ENCODE data around the gene RMDN3. TPM values are rescaled to one million over a fixed set of nuclear protein-coding genes. Genes with fewer than 3 reads are reported as not detected.

RMDN3 gene
- total and polyA plus RNA-seq, 7 donors = 7.9 to 32.7 (median 21.4) TPM

Small RNA genes lying within 50 kb of the gene (small RNA-seq; reads per million reads assigned to genes)
- gene SUMO2P15 = 0 reads per million in 3 donors

Other genes starting within 250 kb of the RMDN3 start
- gene CCDC32, start 190.2 kb downstream of the RMDN3 start, total RNA-seq = 10 to 100 TPM; 21.4 to 55.3 (median 40.5) TPM
- gene CCDC32, start 190.2 kb downstream of the RMDN3 start, polyA plus RNA-seq = 10 to 100 TPM; 28.8 to 43.0 (median 31.0) TPM
- 10 to 100 TPM in 2 of 4 donors, 1 to 10 TPM in 2; 8.3 to 13.3 (median 10.0) TPM for gene RPUSD2, start 186.0 kb downstream of the RMDN3 start, total RNA-seq
- gene RPUSD2, start 186.0 kb downstream of the RMDN3 start, polyA plus RNA-seq = 10 to 100 TPM in 1 of 3 donors, 1 to 10 TPM in 2; 4.6 to 10.8 (median 6.0) TPM
- under 1 TPM in 3 of 4 donors, not detected in 1; 0.36 to 0.83 (median 0.68) TPM for gene KNL1, start 161.0 kb downstream of the RMDN3 start, total RNA-seq
- gene KNL1, start 161.0 kb downstream of the RMDN3 start, polyA plus RNA-seq = 1 to 10 TPM in 1 of 3 donors, under 1 TPM in 2; under 0.01 to 5.9 (median 0.46) TPM
- 1 to 10 TPM in 2 of 4 donors, not detected in 2; 1.1 to 1.5 TPM for gene RAD51, start 60.1 kb downstream of the RMDN3 start, total RNA-seq
- gene RAD51, start 60.1 kb downstream of the RMDN3 start, polyA plus RNA-seq = 1 to 10 TPM; 4.2 to 9.8 (median 4.2) TPM
- 10 to 100 TPM in 3 of 4 donors, 1 to 10 TPM in 1; 2.2 to 27.8 (median 15.8) TPM for gene GCHFR, start 8.8 kb upstream of the RMDN3 start, total RNA-seq
- gene GCHFR, start 8.8 kb upstream of the RMDN3 start, polyA plus RNA-seq = 10 to 100 TPM; 45.0 to 71.7 (median 54.6) TPM
- under 1 TPM in 3 of 4 donors, not detected in 1; 0.28 to 0.71 (median 0.66) TPM for gene C15orf62, start 14.7 kb upstream of the RMDN3 start, total RNA-seq
- gene C15orf62, start 14.7 kb upstream of the RMDN3 start, polyA plus RNA-seq = 1 to 10 TPM in 1 of 3 donors, not detected in 2; 1.1 TPM
- gene ZFYVE19, start 51.8 kb upstream of the RMDN3 start, total RNA-seq = 10 to 100 TPM; 17.5 to 49.6 (median 29.9) TPM
- 10 to 100 TPM; 14.4 to 32.4 (median 28.7) TPM for gene ZFYVE19, start 51.8 kb upstream of the RMDN3 start, polyA plus RNA-seq
- gene DNAJC17, start 52.2 kb upstream of the RMDN3 start, total RNA-seq = 10 to 100 TPM in 2 of 4 donors, 1 to 10 TPM in 2; 9.1 to 25.8 (median 12.8) TPM
- gene DNAJC17, start 52.2 kb upstream of the RMDN3 start, polyA plus RNA-seq = 10 to 100 TPM; 46.5 to 56.4 (median 46.8) TPM
- not detected for gene PPP1R14D, start 73.5 kb upstream of the RMDN3 start, total RNA-seq
- 100 to 1,000 TPM; 211 to 395 (median 212) TPM for gene PPP1R14D, start 73.5 kb upstream of the RMDN3 start, polyA plus RNA-seq
- gene SPINT1, start 88.8 kb upstream of the RMDN3 start, total RNA-seq = 1 to 10 TPM; 1.1 to 3.8 (median 1.9) TPM
- 100 to 1,000 TPM in 1 of 3 donors, 10 to 100 TPM in 2; 52.5 to 146 (median 56.5) TPM for gene SPINT1, start 88.8 kb upstream of the RMDN3 start, polyA plus RNA-seq
- not detected for gene RHOV, start 119.0 kb upstream of the RMDN3 start, total RNA-seq
- 1 to 10 TPM; 4.8 to 8.1 (median 5.2) TPM for gene RHOV, start 119.0 kb upstream of the RMDN3 start, polyA plus RNA-seq
- gene VPS18, start 139.2 kb upstream of the RMDN3 start, total RNA-seq = 10 to 100 TPM; 17.4 to 19.6 (median 19.0) TPM
- gene VPS18, start 139.2 kb upstream of the RMDN3 start, polyA plus RNA-seq = 10 to 100 TPM in 1 of 3 donors, 1 to 10 TPM in 2; 4.8 to 15.1 (median 6.7) TPM
- 1 to 10 TPM; 3.5 to 5.4 (median 4.6) TPM for gene DLL4, start 174.1 kb upstream of the RMDN3 start, total RNA-seq
- 10 to 100 TPM in 1 of 3 donors, 1 to 10 TPM in 2; 1.6 to 12.2 (median 3.6) TPM for gene DLL4, start 174.1 kb upstream of the RMDN3 start, polyA plus RNA-seq
- 1 to 10 TPM in 3 of 4 donors, under 1 TPM in 1; 0.66 to 3.1 (median 2.4) TPM for gene CHAC1, start 198.2 kb upstream of the RMDN3 start, total RNA-seq
- gene CHAC1, start 198.2 kb upstream of the RMDN3 start, polyA plus RNA-seq = 10 to 100 TPM in 1 of 3 donors, 1 to 10 TPM in 2; 3.0 to 31.4 (median 8.3) TPM